MM.1S (cell line): ENCODE data around the gene GARIN5A.

Experiments used
- CTCF ChIP-seq: fragments of 300-600 bp; sonication (generic); IDR thresholded peaks from 2 replicates; pipeline ENCODE4 v1.5.1; 2016; ENCODE audit warnings: antibody characterized with exemption, low read length, mixed read lengths
- EZH2 ChIP-seq: fragments of 300-600 bp; sonication (generic); optimal IDR thresholded peaks from 2 replicates; pipeline ENCODE3; 2017; ENCODE audit warnings: low read depth, mild to moderate bottlenecking, antibody characterized with exemption, low read length, mixed read lengths
- EZH2phosphoT487 ChIP-seq: fragments of 300-600 bp; sonication (generic); IDR thresholded peaks from 2 replicates; pipeline ENCODE4 v1.6.1; 2018; ENCODE audit warnings: antibody characterized with exemption, low read length

DNA sequence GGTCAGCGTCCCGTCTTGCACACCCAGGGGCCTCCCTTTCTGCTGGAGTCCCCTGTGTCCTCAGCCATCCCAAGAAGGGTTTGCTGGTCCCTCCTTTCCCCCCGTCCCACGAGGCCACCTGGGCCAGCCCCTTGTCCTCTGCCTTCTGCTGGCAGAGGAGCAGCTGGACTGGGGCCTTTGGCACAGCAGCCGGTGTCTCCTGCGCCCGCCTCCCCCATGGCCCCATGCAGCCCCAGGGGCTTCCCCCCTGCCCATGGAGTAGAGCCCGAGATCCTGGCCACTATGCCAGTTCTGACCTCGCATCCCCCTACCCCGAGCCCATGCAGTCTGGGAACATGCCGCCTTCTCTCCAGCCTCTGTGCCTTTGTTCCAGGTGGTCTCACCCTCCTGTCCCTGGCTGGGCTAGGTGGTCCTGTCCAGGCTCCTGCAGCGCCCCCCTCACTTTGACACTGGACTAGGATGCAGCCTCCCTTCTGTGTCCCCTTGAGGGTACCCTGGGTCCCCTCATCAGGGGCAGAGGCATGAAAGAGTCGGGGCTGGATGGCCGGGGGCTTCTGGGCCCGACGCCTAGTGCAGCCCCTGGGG, 5.7 kb upstream of the GARIN5A start:
- TF ChIP-seq CTCF (no peak), EZH2 (no peak), EZH2phosphoT487 (no peak)
